Activated CD4-positive, alpha-beta memory T cell treated with anti-CD3 and anti-CD28 coated beads for 36 hours (primary cell): ENCODE data around the gene MICB. TPM values are rescaled to one million over a fixed set of nuclear protein-coding genes. Genes with fewer than 3 reads are reported as not detected.

Source experiments
- CTCF ChIA-PET: fragments of 350-600 bp; sonication (Branson Sonifier 250); formaldehyde crosslinking; loops from one replicate; lab custom pipeline; 2021; ENCODE audit warnings: antibody characterized with exemption, inconsistent platforms; lab: Charles Lee
- POLR2A ChIA-PET: fragments of 350-600 bp; sonication (Branson Sonifier 250); formaldehyde crosslinking; loops from one replicate; lab custom pipeline; 2021; ENCODE audit warnings: antibody characterized with exemption; lab: Charles Lee
- DNase-seq: peaks from one replicate; pipeline ENCODE4 v3.0.0-alpha.2; 2020
- H3K27ac Mint-ChIP-seq: one replicate; pipeline ENCODE4 v1.8.0; 2021; ENCODE audit warnings: mixed read lengths
- H3K27me3 Mint-ChIP-seq: one replicate; pipeline ENCODE4 v1.8.0; 2021; ENCODE audit warnings: mixed read lengths
- H3K36me3 Mint-ChIP-seq: one replicate; pipeline ENCODE4 v1.8.0; 2021; ENCODE audit warnings: mixed read lengths
- H3K4me1 Mint-ChIP-seq: one replicate; pipeline ENCODE4 v1.8.0; 2021; ENCODE audit warnings: low read depth, mixed read lengths
- H3K4me3 Mint-ChIP-seq: one replicate; pipeline ENCODE4 v1.8.0; 2021; ENCODE audit warnings: mild to moderate bottlenecking, mixed read lengths
- H3K9me3 Mint-ChIP-seq: one replicate; pipeline ENCODE4 v1.8.0; 2021; ENCODE audit warnings: mixed read lengths
- intact Hi-C: fragments of 100-400 bp; cut with micrococcal nuclease; formaldehyde crosslinking; loops from one replicate; pipeline ENCODE4 v1.15.1; 2023
- total RNA-seq, 2 experiments: library from RNA; stranded (reverse); gene quantifications; one replicate each; pipeline ENCODE4 v1.2.3, GENCODE V29; 2021

Gene MICB
- total RNA-seq, 2 experiments from 2014 or later: 21.1 to 23.2 TPM

DNA sequence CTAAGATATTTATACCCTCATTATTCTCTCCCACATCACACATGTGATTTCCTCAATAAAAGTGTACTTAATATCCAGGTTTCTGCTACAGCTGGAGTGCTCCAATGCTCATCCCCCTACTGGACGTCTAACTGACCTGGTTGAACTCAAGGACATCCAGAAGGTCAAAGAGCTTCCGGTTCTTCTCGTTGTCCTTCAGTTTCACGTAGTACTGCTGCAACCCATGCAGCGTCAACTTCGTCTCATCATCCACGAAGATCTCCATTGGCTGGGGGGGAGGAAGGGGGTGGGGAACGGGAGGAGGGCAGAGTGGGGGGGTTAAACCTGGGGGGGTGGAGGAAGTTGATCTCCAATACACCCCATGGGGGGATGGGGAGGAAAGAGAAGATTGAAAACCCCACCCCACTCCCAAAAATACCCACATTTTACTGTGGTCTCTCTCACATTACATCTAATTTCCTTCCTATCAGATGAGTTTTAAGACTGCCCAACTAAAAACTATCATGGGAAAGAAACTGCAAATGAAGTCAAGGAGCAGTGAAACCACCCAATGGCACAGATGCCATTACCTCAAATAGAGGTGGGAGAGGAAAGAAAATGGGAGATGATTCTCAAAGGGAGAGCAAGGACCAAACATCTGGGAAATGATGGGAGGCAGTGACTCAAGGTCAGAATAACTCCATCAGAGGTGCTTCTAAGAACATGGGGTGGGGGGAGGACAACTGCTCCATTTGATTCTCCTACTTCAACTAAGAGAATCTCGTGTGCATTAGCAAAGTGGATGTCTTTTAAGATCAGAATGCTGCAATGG, 34.9 kb downstream of the MICB start:
- DNase-seq: no peak
- no peaks in the 10 kb centered on the region for H3K9me3 Mint-ChIP-seq
- no peak overlapping the region for H3K4me3 Mint-ChIP-seq
- ChIA-PET POLR2A (interaction anchor here (0.5 to 1.5 kb wide), 3 partner anchors 8 to 1215 kb away, joined by 3 to 4 read pairs (median 3); no protein-coding TSS in a partner anchor), CTCF (interaction anchor here (1.5 kb wide), 1 partner anchor 66 kb away, joined by 4 read pairs; no protein-coding TSS in a partner anchor)
- peak overlapping the region; percentile 73 for H3K27ac Mint-ChIP-seq
- peaks cover 72% of the 10 kb centered on the region for H3K36me3 Mint-ChIP-seq
- H3K27me3 Mint-ChIP-seq: no peaks in the 10 kb centered on the region
- peaks cover 39% of the 10 kb centered on the region for H3K4me1 Mint-ChIP-seq
- intact Hi-C loops: no loop called here

DNA sequence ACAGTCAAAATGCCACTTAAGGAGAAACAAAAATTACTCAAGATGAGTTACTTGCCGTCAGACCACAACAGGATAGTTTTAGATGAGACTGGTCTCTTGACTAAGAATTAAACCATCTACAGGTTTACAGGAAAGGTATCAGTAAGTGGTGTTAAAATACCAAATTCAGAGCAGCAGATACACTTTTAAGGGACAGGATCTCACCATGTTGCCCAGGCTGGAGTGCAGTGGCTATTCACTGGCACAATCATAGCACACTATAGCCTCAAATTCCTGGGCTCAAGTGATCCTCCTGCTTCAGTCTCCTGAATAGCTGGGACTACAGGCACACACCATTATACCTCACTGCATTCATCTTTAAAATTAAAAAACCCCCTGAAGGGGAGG, 35.5 kb downstream of the MICB start:
- H3K4me3 Mint-ChIP-seq: no peak overlapping the region
- H3K27ac Mint-ChIP-seq: peak overlapping the region; percentile 73
- H3K36me3 Mint-ChIP-seq: peaks cover 75% of the 10 kb centered on the region
- H3K27me3 Mint-ChIP-seq: no peaks in the 10 kb centered on the region
- CTCF ChIA-PET: no interaction called here
- DNase-seq: no peak
- no peaks in the 10 kb centered on the region for H3K9me3 Mint-ChIP-seq
- POLR2A ChIA-PET: no interaction called here
- intact Hi-C loops: no loop called here
- peaks cover 43% of the 10 kb centered on the region for H3K4me1 Mint-ChIP-seq

DNA sequence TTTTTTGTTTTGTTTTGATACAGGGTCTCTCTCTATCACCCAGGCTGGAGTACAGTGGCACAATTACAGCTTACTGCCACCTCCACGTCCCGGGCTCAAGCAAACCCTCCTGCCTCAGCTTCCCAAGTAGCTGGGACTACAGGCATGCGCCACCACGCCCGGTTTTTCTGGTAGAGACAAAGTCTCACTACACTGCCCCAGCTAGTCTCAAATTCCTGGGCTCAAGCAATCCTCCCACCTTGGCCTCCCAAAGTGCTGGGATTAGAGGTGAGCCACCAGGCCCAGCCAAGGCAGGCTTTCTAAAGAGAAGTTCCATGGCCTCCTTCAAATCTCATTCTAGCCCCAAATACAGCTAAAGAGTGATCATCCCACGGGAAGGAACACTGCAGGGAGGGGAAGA, 36.1 kb downstream of the MICB start:
- H3K36me3 Mint-ChIP-seq: peaks cover 81% of the 10 kb centered on the region

GRCh38 chr6:31534521-31535040, 36.6 kb downstream of the MICB start:
- H3K36me3 Mint-ChIP-seq: peaks cover 85% of the 10 kb centered on the region
- peaks cover 54% of the 10 kb centered on the region for H3K4me1 Mint-ChIP-seq
- ChIA-PET CTCF (interaction anchor here (1.4 kb wide), 1 partner anchor 10 kb away, joined by 5 read pairs; no protein-coding TSS in a partner anchor), POLR2A (interaction anchor here (0.8 to 2.9 kb wide), 2 partner anchors 39 to 42 kb away, joined by 3 to 9 read pairs; no protein-coding TSS in a partner anchor)
- no peak overlapping the region for H3K27ac Mint-ChIP-seq
- H3K9me3 Mint-ChIP-seq: no peaks in the 10 kb centered on the region
- intact Hi-C loops: no loop called here
- no peak for DNase-seq
- no peaks in the 10 kb centered on the region for H3K27me3 Mint-ChIP-seq
- H3K4me3 Mint-ChIP-seq: no peak overlapping the region

More for the DNA sequence above, 36.1 kb downstream of the MICB start:
- Mint-ChIP-seq H3K27me3 (no peaks in the 10 kb centered on the region), H3K4me3 (no peak overlapping the region), H3K27ac (peak overlapping the region; percentile 51), H3K4me1 (peaks cover 49% of the 10 kb centered on the region), H3K9me3 (no peaks in the 10 kb centered on the region)
- intact Hi-C loops: no loop called here
- CTCF ChIA-PET: no interaction called here
- no peak for DNase-seq
- POLR2A ChIA-PET: interaction anchor here (0.8 to 2.9 kb wide), 2 partner anchors 39 to 41 kb away, joined by 3 to 9 read pairs; no protein-coding TSS in a partner anchor

- Mint-ChIP-seq H3K4me3 (no peak overlapping the region), H3K4me1 (peaks cover 63% of the 10 kb centered on the region), H3K27ac (peak overlapping the region; percentile 40), H3K36me3 (peaks cover 85% of the 10 kb centered on the region), H3K9me3 (no peaks in the 10 kb centered on the region), H3K27me3 (no peaks in the 10 kb centered on the region)
- ChIA-PET CTCF (interaction anchor here (1.4 kb wide), 1 partner anchor 11 kb away, joined by 5 read pairs; no protein-coding TSS in a partner anchor), POLR2A (interaction anchor here (0.6 to 2.9 kb wide), 3 partner anchors 10 to 79 kb away, joined by 3 to 9 read pairs (median 3); partner anchors contain the start of gene AIF1)
- intact Hi-C loops: no loop called here
- no peak for DNase-seq
Observed at GRCh38 chr6:31535538-31536324, 37.8 kb downstream of the MICB start.

DNA sequence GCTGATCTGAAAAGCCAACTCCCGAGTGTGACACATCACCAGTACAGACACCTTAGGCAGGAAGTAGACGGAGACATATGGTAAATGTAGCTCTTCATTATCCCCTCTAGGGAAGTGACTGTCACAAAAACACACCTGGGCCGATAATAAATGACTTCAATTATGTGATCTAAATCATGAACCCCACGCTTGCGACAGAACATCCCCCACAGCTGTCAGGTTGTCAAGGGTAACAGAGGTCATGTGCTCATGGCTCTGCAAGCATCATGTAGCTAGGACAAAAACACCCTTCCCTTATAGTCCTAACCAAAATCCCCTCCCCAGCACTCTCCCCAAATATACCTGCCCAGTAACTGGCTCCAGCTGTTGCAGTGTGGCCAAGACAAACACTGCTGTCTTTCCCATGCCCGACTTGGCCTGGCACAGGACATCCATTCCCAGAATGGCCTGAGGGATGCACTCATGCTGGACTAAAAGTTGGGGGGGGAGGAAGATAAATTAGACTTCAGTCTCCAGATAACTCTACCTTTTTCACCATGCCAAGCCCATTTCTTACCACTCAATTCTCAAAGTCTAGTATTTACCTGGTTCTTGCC, 41.0 kb downstream of the MICB start:
- Mint-ChIP-seq H3K9me3 (no peaks in the 10 kb centered on the region), H3K27ac (peak overlapping the region; percentile 93), H3K27me3 (no peaks in the 10 kb centered on the region), H3K4me1 (peaks cover 57% of the 10 kb centered on the region), H3K36me3 (peaks cover 67% of the 10 kb centered on the region), H3K4me3 (peak overlapping the region; percentile 94)
- intact Hi-C loops: no loop called here
- DNase-seq: peak; percentile 8
- CTCF ChIA-PET: interaction anchor here (0.8 to 29.2 kb wide), 5 partner anchors 9 to 48 kb away, joined by 3 to 1658 read pairs (median 23); partner anchors contain the start of genes LST1, LTB, MICB and NCR3
- POLR2A ChIA-PET: interaction anchor here (0.6 kb wide), 1 partner anchor 81 kb away, joined by 3 read pairs; no protein-coding TSS in a partner anchor

- DNase-seq: no peak
- H3K4me3 Mint-ChIP-seq: peak overlapping the region; percentile 94
- H3K27me3 Mint-ChIP-seq: no peaks in the 10 kb centered on the region
- POLR2A ChIA-PET: interaction anchor here (1.1 to 3.5 kb wide), 12 partner anchors 9 to 140 kb away, joined by 3 to 32 read pairs (median 8); partner anchors contain the start of genes BAG6, CSNK2B, GPANK1 and MCCD1
- peaks cover 51% of the 10 kb centered on the region for H3K36me3 Mint-ChIP-seq
- peak overlapping the region; percentile 93 for H3K27ac Mint-ChIP-seq
- intact Hi-C loops: loop anchor here (1.0 to 5.0 kb wide), 2 partner anchors 46 to 138 kb away; partner anchors contain the start of gene MICA
- CTCF ChIA-PET: interaction anchor here (0.9 to 29.2 kb wide), 5 partner anchors 9 to 46 kb away, joined by 3 to 1658 read pairs (median 23); partner anchors contain the start of genes LST1, LTB, MICB and NCR3
- no peaks in the 10 kb centered on the region for H3K9me3 Mint-ChIP-seq
- H3K4me1 Mint-ChIP-seq: peaks cover 50% of the 10 kb centered on the region
Observed at GRCh38 chr6:31540640-31541039, 42.7 kb downstream of the MICB start.

- Mint-ChIP-seq H3K27ac (peak overlapping the region; percentile 93), H3K36me3 (peaks cover 45% of the 10 kb centered on the region), H3K27me3 (no peaks in the 10 kb centered on the region), H3K4me1 (peaks cover 50% of the 10 kb centered on the region), H3K9me3 (no peaks in the 10 kb centered on the region), H3K4me3 (peak overlapping the region; percentile 94)
- DNase-seq: peak; percentile 73
- ChIA-PET CTCF (interaction anchor here (0.8 to 29.2 kb wide), 13 partner anchors 10 to 250 kb away, joined by 3 to 1658 read pairs (median 4); partner anchors contain the start of genes LST1, LTB, MICB and NCR3), POLR2A (interaction anchor here (0.8 to 3.5 kb wide), 27 partner anchors 9 to 1312 kb away, joined by 3 to 32 read pairs (median 5); partner anchors contain the start of genes BAG6, CSNK2B, DXO and GPANK1)
- intact Hi-C loops: loop anchor here (1.0 to 5.0 kb wide), 2 partner anchors 47 to 139 kb away; partner anchors contain the start of gene MICA
Observed at GRCh38 chr6:31541059-31541657, 43.2 kb downstream of the MICB start.

DNA sequence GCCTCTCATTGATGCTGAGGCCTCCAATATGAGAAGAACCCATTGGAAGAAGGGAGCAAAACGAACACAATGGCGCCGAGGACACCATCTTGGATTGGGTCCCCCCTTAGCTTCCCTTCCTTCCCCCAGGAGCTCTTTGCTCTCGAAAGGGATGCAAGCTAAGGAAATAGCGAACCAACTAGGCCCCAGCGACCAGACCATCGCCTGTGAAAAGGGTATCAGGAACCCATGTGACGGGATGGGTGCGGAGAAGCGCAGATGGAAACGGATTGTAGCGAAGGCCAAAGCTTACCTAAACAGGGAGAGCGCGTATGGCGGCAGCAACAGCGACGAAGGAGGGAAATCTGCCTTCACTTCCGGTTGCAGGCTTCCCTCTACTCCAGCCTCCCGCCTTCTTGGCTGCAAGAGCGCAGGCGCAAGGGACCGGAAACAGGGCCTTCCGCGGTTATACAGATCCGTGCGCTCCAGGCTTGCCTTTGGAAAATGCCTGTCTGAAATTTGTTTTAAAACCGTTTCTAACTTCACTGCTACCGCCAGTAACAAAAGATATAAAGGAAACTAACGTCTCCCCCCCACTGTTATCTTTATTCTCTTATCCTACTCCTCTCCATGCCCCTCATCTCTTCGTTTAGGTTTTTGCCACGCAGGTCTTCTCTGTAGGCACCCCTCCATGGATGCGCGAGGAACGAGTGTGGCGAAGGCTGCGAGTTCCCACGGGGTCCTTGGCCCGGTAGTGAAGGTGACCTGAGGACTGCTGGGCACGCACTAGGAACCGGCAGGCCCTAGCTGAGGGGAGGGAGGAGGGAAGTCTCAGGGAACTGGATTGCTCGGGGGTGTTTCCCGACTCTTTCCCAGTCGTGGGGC, 43.9 kb downstream of the MICB start, which contains the start of gene DDX39B:
Gene DDX39B (minus strand): TSS at position 346 of the 864 bp plus-strand sequence. CDS start 1,471 bp downstream, outside the sequence.
- Mint-ChIP-seq H3K4me1 (peaks cover 50% of the 10 kb centered on the region), H3K36me3 (peaks cover 39% of the 10 kb centered on the region), H3K27ac (peak within 1 kb of the TSS; percentile 93), H3K9me3 (no peaks in the 10 kb centered on the region), H3K4me3 (peak within 1 kb of the TSS; percentile 94), H3K27me3 (no peaks in the 10 kb centered on the region)
- intact Hi-C loops: loop anchor here (1.0 to 5.0 kb wide), 4 partner anchors 48 to 140 kb away; partner anchors contain the start of genes BAG6, MICA and PRRC2A
- ChIA-PET POLR2A (interaction anchor here (0.8 to 3.5 kb wide), 27 partner anchors 9 to 1312 kb away, joined by 3 to 32 read pairs (median 5); partner anchors contain the start of genes BAG6, CSNK2B, DXO and GPANK1), CTCF (interaction anchor here (0.8 to 29.2 kb wide), 12 partner anchors 9 to 249 kb away, joined by 3 to 1658 read pairs (median 4); partner anchors contain the start of genes LST1, LTB, MICB and NCR3)
- peak; percentile 96 for DNase-seq
